HG03354 (cell line): ENCODE measurements around the gene CCND1.

Experiments
- ATAC-seq: cut with Tn5 transposase; IDR thresholded peaks from one replicate; pipeline ENCODE4 v1.9.1; 2021; ENCODE audit warnings: mild to moderate bottlenecking; ENCODE audit not compliant: unreplicated experiment, poor library complexity, severe bottlenecking

The CCND1 gene

GRCh38 chr11:69702239-69702691 lies 61.3 kb downstream of the CCND1 start:
- ATAC-seq = no peak

GRCh38 chr11:69702769-69703452 lies 62.0 kb downstream of the CCND1 start:
- no peak for ATAC-seq

- ATAC-seq = no peak
Observed at GRCh38 chr11:69703453-69703767, 62.5 kb downstream of the CCND1 start.
